ENCODE data around the gene SCUBE3.

Gene SCUBE3

GRCh38 chr6:35213824-35214756, at the start of gene SCUBE3:
Gene SCUBE3, plus strand, starts transcription at chr6:35213956. Its CDS starts 463 bp downstream, at chr6:35214419.
- no peak for DNase-seq (ENCODE audit: low spot score)

GRCh38 chr6:35164277-35164676, 49.5 kb upstream of the SCUBE3 start:
- no peak for DNase-seq (ENCODE audit: low spot score)

DNA sequence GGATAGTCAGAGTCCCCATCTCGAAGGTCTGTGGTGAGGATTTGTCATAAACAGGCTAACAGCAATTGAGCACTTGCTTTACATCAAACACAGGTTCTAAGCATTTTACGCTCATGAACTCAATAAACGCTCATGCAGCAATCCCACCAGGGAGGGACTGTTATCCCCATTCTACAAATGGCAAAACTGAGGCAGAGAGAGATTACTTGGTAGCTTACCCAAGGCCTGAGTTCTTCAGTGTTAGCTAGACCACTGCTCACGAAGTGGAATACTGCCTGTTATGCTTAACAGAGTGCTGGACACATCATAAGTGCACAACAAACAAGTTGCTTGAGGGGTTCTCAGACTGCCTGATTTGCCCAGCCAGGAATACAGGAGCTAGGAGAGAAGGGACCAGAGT, 48.9 kb upstream of the SCUBE3 start:
- no peak for DNase-seq (ENCODE audit: low spot score)

DNA sequence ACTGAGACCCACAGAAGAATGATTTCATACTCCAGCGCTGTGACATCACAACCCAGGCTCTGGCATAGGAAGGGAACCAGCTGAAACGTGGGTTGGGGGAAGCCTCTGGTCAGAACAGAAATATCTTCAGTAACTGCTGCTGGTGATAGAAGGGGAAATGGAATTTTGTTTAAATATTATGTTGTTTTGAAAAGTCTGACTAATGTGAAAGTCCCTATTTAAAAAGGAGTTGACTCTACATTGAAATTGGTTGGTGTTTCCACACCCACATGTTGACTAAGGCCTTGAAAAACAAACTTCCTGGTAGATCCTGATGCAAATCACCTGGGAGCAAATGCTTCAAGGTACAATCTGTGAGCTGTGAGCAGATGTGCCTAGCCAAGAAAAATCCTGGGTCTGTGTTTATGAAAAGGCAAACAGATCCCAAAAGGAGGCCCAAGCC, 48.1 kb upstream of the SCUBE3 start:
- DNase-seq (ENCODE audit: low spot score), result no peak

GRCh38 chr6:35166116-35166515, 47.6 kb upstream of the SCUBE3 start:
- no peak for DNase-seq (ENCODE audit: low spot score)

DNA sequence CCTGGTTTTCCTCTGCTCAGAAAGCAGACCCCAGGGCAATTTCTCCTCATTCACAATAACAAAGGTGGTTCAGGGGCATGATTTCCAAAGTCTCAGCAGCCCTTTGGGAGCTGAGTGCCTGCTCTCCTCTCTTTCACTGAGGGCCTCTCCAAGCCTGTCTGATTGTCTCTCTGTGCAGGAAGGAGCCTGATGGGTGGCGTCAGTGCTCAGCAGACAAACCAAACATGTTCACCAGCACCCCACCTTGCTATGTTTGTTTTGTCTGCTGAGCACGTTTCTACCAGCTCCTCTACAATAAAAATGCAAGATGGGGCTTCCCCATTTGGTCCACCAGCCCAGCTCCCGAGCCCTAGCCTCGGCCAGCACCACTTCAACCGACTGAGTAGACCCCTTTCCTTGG, 47.2 kb upstream of the SCUBE3 start:
- no peak for DNase-seq (ENCODE audit: low spot score)

- DNase-seq (ENCODE audit: low spot score), result no peak
Observed at GRCh38 chr6:35167505-35167904, 46.3 kb upstream of the SCUBE3 start.

DNA sequence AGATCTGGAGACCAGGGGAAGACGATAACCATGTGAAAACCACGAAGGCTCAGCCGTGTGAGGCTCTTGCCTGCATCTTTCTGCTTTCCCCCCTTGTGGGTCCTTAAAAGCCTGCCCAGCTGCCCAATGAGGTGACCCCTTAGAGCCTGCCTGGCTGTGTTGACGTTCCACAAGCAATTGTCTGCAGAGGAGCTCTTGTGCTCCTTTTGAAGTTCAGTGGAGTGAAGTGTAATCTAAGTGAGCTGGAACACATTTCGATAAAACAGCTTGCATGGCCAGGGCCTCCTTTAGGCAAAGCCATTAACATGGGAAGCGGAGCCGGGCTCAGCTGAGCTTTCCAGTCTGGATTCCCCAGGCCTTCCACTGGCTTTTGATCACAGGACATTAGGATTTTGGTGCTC, 45.3 kb upstream of the SCUBE3 start:
- no peak for DNase-seq (ENCODE audit: low spot score)

- no peak for DNase-seq (ENCODE audit: low spot score)
Observed at GRCh38 chr6:35170166-35170565, 43.6 kb upstream of the SCUBE3 start.

DNA sequence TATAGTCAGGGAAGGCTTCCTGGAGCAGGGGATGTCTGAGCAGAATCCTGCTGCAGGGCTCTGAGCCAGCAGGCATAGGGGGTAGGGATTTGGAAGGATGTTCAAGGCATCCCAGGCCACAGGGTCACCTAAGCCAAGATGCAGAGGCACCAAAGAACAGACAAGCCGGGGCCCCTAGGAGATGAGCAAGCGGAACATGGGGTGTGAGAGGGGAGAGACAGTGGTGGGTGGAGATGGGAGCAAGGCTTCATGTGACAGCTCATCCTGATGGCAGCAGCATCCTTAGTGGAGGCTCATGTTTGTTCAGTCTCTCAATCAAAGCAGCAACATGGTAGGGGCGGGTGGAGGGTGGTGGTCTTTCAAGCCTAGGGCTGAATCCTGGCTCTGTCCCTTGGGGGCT, 42.9 kb upstream of the SCUBE3 start:
- DNase-seq (ENCODE audit: low spot score), result no peak

DNA sequence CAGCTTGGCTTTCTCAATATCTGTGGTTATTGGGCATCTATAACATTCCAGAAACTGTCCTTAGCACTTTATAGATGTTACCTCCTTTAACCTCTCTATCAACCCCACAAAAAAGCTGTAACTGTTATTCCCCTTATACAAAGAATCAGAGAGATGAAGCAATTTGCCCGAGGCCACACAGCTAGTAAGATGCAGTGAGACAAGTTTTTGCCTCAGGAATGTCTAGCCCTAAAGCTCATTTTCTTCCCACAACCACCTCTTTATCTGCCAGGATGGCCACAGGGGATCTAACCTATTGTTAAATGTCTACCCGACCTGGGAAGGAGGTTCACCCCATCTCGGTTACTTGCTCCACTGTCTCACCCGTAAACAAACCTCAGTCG, 40.7 kb upstream of the SCUBE3 start:
- no peak for DNase-seq (ENCODE audit: low spot score)

- no peak for DNase-seq (ENCODE audit: low spot score)
Observed at GRCh38 chr6:35173427-35174087, 40.2 kb upstream of the SCUBE3 start.

DNA sequence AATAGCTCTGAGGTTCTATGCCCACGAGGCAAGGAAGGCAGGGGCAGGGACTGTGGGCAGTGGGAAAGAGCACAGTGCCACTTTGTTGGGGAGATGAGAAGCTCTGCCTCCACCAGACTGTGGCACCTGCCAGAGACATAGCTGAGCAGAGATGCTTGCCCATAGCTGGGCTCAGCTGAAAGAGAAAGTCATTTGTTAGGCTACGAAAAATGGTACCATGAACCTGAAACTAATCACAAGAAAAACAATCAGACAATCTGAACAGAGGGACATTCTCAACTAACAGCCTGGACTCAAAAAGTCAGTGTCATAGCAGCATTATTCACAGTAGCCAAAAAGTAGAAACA, 39.7 kb upstream of the SCUBE3 start:
- DNase-seq (ENCODE audit: low spot score), result no peak

- DNase-seq (ENCODE audit: low spot score), result no peak
Observed at GRCh38 chr6:35174501-35174900, 39.3 kb upstream of the SCUBE3 start.

DNA sequence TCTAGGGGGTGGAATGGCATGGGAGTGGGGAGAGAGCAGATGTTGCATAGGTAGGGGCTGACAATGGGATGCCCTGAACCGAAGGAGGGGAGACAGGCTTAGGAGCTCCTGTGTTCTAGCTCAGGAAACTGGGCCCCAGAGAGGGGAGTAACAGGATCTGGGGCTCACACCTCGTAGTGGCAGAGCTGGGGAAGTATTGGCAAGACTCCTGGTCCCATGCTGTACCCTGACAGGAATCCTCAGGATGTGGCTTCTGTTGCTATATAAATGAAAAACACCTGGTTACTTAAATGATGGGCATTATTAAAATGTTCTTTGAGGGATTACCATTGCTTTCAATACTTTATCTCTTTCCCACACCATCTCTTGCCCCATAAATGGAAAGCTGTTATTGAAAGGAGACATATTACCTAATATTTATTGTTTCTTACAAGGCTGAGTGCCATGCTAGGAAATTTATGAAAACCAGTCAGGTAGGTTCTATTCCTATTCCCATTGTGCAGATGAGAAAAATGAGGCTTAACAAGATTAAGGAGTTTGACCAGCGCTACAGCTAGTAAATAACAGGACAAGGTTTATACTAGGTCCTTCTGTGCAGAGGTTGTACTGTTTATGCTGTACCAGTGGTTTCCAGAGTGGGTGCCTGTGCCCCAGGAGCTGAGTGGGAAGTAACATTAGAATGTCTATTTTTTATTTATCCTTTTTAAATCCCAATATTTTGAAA, 37.3 kb upstream of the SCUBE3 start:
- no peak for DNase-seq (ENCODE audit: low spot score)

GRCh38 chr6:35177157-35177556, 36.6 kb upstream of the SCUBE3 start:
- no peak for DNase-seq (ENCODE audit: low spot score)

- no peak for DNase-seq (ENCODE audit: low spot score)
Observed at GRCh38 chr6:35177596-35177995, 36.2 kb upstream of the SCUBE3 start.

- no peak for DNase-seq (ENCODE audit: low spot score)
Observed at GRCh38 chr6:35178012-35178411, 35.7 kb upstream of the SCUBE3 start.

DNA sequence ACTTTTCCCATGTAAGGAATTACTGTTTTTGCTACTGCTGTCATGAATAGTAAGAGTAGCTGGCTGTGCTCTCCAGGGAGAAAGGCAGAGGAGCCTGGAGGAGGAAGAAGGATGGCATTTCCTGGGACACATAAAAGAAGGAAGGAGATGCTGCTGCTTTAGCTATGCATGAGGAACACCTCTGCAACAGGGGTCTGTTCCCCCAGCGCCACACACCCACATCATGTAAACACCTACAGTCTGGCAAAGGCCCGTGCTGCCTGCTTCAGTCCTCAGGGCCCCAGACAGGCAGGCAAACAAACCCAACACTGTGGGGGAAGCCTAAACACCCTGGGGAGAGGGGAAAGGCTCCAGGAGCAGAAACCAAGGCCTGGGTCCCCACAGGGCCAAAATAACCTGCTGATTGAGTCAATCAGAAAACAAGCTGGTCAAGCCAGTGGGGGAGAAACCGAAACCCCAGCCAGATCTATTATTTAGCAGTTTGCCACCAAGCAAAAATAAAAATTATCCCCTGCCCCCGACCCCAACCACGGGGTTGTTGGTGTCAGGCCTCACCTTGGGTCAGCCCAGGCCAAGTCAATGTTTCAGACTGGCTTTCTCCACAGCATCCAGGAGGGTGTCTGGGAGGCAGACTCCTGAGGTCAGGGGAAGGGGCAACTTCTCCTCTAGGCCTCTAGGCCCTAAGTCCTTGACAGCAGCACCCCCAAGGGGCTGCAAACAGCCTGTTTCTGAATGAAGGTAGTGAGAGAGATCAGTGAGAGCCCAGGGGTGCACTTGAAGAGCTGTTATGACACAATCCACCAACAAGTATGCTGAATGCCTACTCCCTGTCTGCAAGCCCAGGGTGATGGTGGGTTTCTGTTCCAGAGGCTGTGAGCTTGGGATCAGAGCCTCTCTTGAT, 34.6 kb upstream of the SCUBE3 start:
- DNase-seq (ENCODE audit: low spot score), result no peak

DNA sequence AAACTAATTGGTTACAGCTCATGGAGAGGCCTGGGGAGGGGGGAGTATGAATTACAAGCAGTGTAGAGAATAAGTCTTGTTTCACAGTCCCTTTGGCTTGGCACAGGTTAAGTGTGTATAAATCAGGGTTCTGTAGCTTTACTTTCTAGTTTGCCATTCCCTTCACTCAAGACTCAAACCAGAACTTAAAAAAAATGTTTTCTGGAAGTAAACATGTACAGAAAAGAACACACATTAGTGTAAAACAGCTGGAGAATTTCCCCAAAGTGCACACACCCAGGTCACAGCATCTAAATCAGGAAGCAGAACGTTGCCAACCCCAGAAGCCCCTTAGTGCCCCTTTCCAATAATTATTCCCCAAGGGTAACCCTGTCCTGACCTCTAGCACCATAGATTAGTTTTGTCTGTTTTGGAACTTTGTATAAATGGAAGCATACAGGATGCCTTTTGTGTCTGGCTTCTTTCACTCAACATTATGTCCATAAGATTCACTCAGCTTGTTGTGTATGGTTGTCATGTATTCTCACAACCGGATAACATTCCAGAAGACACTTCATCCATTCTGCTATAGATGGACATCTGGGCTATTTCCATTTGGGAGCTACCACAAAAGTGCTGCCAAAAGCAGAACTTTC, 33.7 kb upstream of the SCUBE3 start:
- no peak for DNase-seq (ENCODE audit: low spot score)

GRCh38 chr6:35181308-35181932, 32.3 kb upstream of the SCUBE3 start:
- no peak for DNase-seq (ENCODE audit: low spot score)

Data from pons (tissue), 1 donor.